ENCODE measurements around the gene BAK1.

GRCh38 chr6:33589731-33590530 lies 9.9 kb upstream of the BAK1 start:
- TF ChIP-seq SMC3 (IDR thresholded peaks at IDR 0.05; ENCODE audit: low read depth, low read length) (peak; percentile 86), CTCF (conservative IDR thresholded peaks at IDR 0.05; ENCODE audit: low read depth, low read length) (peak; percentile 88)
